GM18907 (cell line): ENCODE results near the gene GOLGA8N.
"Not testable (repeated sequence)": the region's sequence is repeated elsewhere in the genome, so short reads cannot be mapped to it uniquely, and the experiment has no call there.

Source experiments
- ATAC-seq: cut with Tn5 transposase; IDR thresholded peaks from one replicate; pipeline ENCODE4 v1.9.1; 2021; ENCODE audit warnings: mild to moderate bottlenecking, moderate library complexity; ENCODE audit not compliant: unreplicated experiment

Gene GOLGA8N

GRCh38 chr15:32593151-32593550, at the start of gene GOLGA8N:
GOLGA8N (plus strand) TSS chr15:32593456.
- not testable (repeated sequence) for ATAC-seq

GRCh38 chr15:32543456-32543855, 49.8 kb upstream of the GOLGA8N start:
- not testable (repeated sequence) for ATAC-seq

GRCh38 chr15:32545129-32545528, 48.1 kb upstream of the GOLGA8N start:
- not testable (repeated sequence) for ATAC-seq

- not testable (repeated sequence) for ATAC-seq
Observed at GRCh38 chr15:32554587-32554986, 38.7 kb upstream of the GOLGA8N start.

- not testable (repeated sequence) for ATAC-seq
Observed at GRCh38 chr15:32562198-32562597, 31.1 kb upstream of the GOLGA8N start.

GRCh38 chr15:32568988-32569387, 24.3 kb upstream of the GOLGA8N start:
- not testable (repeated sequence) for ATAC-seq

- ATAC-seq, result not testable (repeated sequence)
Observed at GRCh38 chr15:32578482-32578881, 14.8 kb upstream of the GOLGA8N start.

- not testable (repeated sequence) for ATAC-seq
Observed at GRCh38 chr15:32585844-32586243, 7.4 kb upstream of the GOLGA8N start.

GRCh38 chr15:32609518-32609917, 16.3 kb downstream of the GOLGA8N start:
- ATAC-seq, result not testable (repeated sequence)

GRCh38 chr15:32610719-32611118, 17.5 kb downstream of the GOLGA8N start:
- ATAC-seq, result not testable (repeated sequence)

- ATAC-seq, result peak; percentile 39
Observed at GRCh38 chr15:32614712-32615050, 21.4 kb downstream of the GOLGA8N start.

GRCh38 chr15:32615051-32615870, 22.0 kb downstream of the GOLGA8N start, which contains the start of gene ARHGAP11A:
ARHGAP11A (plus strand) TSS chr15:32615504; CDS start chr15:32616212, 708 bp downstream.
- peak; percentile 74 for ATAC-seq

- peak; percentile 16 for ATAC-seq
Observed at GRCh38 chr15:32615871-32616426, 22.7 kb downstream of the GOLGA8N start.

- no peak for ATAC-seq
Observed at GRCh38 chr15:32636410-32636809, 43.2 kb downstream of the GOLGA8N start.

- ATAC-seq, result peak; percentile 50
Observed at GRCh38 chr15:32636908-32637567, 43.8 kb downstream of the GOLGA8N start.

GRCh38 chr15:32637704-32638103, 44.4 kb downstream of the GOLGA8N start:
- ATAC-seq, result no peak

- no peak for ATAC-seq
Observed at GRCh38 chr15:32641517-32642059, 48.3 kb downstream of the GOLGA8N start, which contains the start of gene SCG5. SCG5 (plus strand) TSS chr15:32641710; CDS start chr15:32643593, 1,883 bp downstream.

- no peak for ATAC-seq
Observed at GRCh38 chr15:32642667-32643435, 49.6 kb downstream of the GOLGA8N start.

GRCh38 chr15:32643907-32644445, 50.7 kb downstream of the GOLGA8N start:
- ATAC-seq, result no peak

- no peak for ATAC-seq
Observed at GRCh38 chr15:32646291-32646690, 53.0 kb downstream of the GOLGA8N start.
